SW480 (cell line): ENCODE data around the gene SLC45A3.
"Not testable (repeated sequence)": the region's sequence is repeated elsewhere in the genome, so short reads cannot be mapped to it uniquely, and the experiment has no call there.

Experiments used
- DNase-seq: peaks from one replicate; pipeline ENCODE4 v3.0.0-alpha.2; 2016; ENCODE audit warnings: low spot score

Gene SLC45A3

DNA sequence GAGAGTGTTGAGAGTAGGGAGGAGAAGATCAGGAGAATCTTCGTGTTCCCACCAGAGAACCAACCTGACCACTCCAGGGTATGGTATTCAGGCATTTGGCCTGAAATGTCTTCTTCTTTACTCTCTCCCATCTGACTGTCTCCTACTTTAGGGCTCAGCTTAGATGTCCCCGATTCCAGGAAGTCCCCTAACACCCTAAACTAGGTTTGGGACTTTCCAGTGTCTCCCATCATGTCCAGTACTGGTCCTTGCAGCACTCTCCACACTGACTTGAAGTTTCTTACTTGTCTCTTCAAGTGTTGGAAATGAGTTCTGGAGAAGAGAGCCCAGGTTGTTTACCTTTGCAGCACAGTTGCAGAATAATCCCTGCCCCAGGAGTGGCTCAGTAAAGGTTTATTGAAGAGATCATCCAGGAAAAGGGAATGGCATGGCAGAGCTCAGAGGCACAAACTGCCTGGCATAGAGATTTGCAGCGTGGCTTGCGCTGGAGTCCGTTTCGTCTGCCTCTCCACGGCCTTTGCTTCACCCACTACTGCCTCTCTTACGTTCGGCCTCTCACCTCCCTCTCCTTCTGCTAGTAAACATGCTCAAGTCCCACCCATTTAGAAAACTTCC lies 42.3 kb downstream of the SLC45A3 start:
- DNase-seq = no peak

DNA sequence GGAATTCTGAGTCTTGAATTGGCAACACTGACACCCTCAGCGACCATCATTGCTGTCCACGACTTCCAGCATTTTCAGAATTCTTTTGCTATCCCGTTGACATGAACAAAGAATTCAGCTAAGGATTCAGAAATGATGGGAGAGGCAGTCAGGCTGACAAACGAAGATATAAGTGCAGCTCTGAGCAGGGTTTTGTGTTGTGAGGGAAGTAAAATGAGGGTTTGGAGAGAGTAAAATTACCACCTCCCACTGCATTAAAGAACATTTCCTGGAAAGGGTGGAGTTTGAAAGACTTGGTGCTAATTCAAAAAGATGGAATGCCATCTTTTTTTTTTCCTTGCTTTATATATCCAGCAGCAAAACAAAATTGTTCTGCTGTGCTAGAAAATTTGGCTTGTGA lies 43.6 kb downstream of the SLC45A3 start:
- no peak for DNase-seq

DNA sequence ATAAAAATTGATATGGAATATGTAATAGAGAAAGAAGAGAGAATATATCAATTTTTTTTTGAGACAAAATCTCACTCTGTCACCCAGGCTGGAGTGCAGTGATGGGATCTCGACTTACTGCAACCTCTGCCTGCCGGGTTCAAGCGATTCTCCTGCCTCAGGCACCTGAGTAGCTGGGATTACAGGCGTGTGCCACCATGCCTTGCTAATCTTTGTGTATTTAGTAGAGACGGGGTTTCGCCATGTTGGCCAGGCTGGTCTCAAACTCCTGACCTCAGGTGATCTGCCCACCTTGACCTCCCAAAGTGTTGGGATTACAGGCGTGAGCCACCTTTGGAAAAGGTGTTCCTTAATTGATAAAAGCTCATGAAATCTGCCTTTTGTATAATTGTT lies 44.2 kb downstream of the SLC45A3 start:
- DNase-seq = not testable (repeated sequence)

DNA sequence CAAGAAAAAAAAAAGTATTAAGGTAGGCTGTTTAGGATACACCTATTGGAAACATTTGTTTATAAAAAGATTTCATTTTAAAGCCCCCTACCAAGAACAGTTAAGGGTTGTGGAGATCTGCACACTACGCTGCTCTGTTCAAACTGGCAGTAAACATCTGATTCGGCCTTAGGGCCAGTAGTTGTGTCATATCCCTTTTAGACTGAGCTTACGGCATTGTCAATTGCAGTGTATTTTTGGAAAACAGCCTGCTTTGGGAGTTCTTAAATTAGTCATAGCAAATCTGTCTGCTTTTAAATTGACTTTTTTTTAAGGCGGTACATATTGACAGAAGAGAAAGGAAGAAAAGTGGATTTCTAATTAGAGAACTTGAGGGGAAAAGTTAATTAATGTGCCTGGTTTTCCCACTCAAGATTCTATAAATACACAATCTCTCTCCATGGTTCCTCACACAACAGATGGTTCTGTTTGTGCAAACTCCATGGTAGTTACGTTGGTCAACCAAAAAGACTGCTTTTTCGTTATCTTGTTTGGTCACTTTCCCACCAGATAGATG lies 46.8 kb downstream of the SLC45A3 start:
- DNase-seq = no peak

DNA sequence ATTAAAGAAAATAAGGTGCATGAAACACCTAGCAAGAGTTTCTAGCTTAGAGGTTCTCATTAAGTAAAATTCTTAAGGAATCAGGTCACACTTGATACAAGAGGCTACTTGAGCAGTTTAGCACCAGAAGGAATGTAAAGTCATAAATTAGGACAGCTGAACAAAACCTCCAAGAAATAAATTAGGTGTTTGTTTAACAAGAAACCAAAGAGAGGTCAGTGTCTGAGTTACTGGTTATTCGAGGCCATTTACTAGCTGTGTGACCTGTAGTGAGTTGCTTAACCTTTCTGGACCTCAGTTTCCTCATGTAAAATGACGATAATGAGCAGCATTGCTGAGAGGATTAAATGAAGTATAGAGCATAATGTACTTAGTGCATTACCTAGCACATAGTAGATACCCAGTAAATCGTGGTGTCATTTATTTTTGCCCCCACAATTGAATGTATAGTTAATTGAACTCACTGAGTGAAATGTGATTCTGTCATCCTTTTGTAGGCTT lies 47.6 kb downstream of the SLC45A3 start:
- no peak for DNase-seq

DNA sequence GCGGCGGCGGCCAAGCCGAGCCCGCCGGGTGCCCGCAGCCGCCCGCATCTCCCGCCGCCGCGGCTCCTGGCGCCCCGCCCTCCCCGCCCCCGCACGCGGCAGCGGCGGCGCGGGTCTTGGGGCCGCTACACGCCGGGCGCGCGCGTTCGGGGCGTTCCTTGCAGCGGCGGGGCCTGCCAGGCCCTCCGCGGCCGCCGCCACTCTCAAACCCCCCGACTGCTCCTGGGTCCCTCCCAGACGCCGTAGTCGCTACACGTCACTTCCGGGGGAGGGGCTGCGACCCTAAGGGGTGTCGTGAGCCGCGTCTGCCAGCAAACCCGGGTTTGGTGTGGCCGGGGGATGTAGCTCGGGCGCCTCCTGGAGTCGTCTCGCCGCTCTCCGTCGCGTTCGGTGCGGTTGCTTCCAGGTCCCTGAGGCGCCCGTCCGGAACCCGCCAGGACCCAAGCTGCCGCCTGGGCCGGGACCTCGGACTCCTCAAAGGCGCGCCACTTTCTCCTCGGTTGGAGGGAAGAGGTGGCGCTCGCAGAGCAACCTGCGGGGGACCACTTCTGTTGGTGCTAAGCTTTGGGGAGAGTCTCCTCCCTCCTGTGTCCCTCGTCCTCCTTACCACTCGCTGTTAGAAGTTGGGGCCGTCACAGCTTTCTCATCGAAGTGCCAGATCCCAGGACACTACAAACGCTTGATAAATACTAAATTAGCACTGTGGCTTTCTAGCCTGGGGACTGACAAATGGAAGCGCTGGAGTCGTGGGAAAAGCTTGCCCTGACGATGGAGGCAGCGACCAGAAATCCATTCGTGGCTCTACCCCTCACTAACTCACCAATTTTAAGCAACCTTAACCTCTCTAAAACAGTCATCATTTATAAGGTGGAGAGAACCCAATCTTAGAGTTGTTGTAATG lies 48.3 kb downstream of the SLC45A3 start, which contains the start of gene ELK4:
Gene ELK4 (minus strand): TSS at position 244 of the 901 bp plus-strand sequence. CDS start 8,129 bp downstream, outside the sequence.
- peak; percentile 96 for DNase-seq

DNA sequence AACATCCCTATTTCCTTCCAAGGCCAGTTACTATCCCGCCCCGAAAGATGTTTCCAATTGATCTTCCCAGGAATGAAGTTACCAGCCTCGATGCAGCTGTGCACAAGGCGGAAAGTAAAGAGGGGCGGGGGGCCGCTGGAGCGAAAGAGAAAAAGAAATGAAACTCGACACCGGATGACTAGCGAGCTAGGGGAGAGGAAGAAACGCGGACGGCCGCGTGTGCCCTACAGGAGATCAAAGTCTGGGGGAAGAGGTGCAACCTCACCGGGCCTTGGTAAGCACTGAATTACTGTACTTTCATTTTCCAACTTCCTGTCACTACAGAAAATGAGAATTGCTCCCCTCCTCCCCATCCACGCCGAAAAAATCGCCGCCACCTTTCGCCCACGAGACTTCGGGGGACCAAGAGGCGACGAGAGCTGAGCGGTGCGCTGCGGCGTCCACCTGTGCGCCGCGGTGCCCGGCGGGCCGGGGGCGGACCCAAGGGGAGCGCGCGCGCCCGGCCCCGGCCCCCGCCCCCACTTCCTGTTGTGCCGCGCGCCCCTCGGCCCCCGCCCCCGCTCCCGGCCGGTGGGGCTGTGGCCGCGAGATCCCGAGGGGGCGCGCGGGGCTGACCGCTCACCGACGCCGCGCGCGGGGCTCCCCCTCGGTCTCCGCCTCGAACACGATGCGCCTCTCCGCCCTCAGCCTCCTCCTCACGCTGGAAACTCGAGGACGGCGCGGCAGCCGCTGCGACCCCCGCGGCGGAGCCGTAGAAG lies 49.1 kb downstream of the SLC45A3 start:
- DNase-seq = peak; percentile 96

DNA sequence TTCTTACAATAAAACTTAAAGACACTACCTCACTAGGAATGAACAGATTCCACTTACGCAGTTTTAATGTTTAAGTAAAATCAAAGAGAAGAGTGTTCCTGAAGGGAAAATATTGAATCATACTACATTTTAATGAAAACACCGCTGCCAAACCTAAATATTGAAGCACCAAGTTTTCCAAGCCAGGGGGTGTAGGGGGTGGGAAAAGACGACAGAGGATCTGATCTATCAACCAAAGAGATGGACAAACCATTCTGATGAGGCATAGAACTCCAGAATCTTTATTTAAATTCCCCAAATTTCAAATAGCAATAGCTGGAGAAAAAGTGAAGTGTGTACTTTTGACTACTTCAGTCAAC lies 49.7 kb downstream of the SLC45A3 start:
- no peak for DNase-seq

DNA sequence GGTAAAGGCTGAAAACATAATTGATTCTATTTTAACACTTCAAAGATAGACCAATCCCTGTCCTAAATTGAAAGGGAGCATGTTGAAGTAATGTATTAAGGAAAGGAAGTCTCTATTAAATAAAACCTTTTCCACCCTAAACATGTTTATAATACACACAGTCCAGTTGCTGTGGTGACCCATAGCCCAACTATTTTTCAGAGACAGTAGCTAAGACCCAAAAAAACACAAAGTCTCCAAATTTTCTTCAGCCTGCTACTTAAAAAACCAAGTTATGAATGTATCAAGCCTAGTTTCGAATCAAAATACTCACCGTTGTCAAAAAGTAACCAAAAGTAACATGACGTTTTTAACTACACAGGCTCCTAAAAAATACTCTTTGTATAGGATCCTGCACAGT lies 50.1 kb downstream of the SLC45A3 start:
- no peak for DNase-seq

DNA sequence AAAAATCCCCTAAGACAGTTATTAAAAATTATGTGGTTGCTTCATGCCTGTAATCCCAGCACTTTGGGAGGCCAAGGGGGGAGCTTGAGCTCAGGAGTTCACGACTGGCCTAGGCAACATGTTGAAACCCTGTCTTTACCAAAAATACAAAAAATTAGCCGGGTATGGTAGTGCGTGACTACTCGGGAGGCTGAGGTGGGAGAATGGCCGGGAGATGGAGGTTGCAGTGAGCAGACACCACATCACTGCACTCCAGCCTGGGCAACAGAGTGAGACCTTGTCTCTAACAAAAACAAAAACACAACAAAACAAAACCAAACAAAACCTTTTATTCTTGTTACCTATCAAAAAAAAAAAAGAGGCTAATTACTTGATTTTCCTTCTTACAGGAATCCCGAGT lies 50.6 kb downstream of the SLC45A3 start:
- DNase-seq = no peak

DNA sequence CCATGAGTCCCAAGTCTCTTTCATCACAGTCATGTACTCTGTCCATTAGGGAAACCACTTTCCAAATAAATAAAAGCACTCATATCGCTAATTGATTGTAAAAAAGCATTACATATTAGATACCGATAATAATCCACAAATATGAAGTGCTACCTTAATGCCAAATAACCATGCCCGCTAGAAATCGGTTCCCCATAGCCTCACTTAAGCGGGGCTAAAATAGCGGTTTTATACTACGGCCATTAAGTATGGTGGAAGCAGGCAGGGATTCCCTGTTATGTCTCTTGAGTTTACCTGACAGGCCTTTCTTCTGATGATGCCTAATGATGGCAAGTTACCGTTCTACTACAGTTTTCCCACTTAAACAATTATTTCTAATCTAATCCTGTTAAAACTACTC lies 52.4 kb downstream of the SLC45A3 start:
- DNase-seq = no peak

DNA sequence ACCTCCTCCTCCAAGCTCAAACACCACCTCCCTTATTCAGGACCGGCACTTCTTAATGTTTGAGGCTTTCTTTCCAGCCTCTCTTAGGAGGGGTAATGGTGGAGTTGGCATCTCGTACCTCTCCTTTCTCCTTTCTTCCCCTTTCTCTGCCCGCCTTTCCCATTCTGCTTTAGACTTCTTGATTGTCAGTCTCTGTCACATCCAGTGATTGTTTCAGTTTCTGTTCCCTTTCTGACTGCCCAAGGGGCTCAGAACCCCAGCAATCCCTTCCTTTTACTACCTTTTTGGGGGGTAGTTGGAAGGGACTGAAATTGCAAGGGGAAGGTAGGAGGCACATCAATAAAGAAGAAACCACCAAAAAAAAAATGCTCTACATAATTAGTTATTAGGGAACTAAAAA lies 54.1 kb downstream of the SLC45A3 start:
- DNase-seq = no peak

DNA sequence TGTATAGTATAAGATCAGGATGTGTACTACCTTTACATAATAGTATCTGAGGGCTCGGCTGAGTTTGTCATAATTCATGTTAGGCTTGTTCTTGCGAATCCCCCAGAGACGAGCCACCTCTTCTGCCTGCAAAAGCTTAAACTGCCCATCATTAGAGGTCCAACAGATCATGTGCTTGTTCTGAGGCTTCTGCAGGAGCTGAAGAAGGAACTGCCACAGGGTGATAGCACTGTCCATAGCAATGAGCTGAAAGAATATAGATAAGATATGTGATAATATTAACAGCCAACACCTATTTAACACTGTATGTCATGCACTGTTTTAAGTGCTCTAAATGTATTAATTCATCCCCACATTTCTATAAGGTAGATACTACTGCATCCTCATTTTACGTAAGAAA lies 56.7 kb downstream of the SLC45A3 start:
- DNase-seq = no peak

DNA sequence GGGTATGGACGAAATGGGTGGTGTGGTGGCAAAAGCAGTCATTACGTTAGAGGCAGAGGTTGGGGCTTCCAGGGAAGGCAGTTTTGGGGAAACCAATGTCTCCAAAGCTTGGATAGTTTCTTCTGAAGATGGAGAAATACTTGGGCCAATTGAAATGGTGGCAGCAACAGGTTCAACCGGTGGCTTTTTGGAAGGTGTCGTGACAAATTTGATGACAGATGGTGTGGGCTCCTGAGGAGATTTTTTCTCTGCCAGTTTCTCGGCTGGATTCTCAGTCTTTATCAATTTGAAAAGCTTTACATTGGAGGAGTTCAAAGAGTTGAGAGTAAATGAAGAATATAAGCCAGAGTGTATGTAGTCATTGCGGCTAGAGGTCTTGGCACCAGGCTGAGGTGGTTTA lies 60.0 kb downstream of the SLC45A3 start:
- DNase-seq = no peak

DNA sequence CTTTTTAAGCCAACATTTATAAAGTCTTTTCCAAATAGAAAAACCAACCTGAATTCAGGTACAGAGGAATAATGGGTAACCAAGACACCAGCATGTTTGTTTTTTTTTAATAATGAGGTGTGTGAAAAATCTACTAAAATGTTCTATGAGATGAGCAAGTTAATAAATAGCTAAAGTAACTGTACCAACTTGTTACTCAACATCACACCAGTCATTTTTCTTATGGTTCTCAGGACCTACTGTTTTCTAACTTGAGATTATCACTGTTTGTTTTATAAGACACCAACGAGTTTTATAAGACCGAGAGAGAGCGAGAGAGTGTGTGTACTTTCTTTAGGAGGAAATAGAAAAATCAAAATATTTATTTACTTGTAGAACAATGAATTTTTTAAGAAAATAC lies 60.9 kb downstream of the SLC45A3 start:
- no peak for DNase-seq

DNA sequence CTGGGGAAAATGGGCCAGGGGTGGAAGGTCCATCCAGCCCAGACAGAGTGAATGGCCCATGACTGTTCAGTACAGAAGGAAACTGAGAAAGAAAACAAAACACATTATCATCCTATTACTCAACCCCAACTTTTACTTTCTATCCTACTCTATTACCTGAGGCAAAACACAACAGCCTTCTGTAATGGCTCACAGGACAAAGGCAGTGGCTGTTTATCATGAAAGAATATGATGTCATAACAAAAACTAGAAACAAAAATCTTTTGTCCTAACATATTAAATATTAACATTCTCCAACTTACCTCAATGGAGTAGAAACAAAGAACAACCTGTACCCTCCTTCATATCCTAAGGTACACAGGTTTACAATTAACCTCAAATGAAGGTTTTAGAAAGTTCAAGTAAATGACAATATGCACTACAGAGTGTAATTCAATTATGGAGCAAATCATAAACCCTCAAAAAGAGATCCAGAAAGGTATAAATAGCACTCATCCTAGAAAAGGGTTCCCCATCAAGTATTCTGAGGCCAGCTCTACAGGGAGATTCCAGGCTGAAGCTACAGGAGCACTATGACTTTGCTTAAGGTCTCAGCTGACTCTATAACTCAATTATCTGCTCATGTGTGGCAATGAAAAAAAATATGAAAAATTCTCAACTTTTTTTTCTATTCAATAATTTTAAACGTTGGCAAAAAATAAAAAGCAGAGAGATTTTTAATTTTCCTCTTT lies 63.6 kb downstream of the SLC45A3 start:
- no peak for DNase-seq

DNA sequence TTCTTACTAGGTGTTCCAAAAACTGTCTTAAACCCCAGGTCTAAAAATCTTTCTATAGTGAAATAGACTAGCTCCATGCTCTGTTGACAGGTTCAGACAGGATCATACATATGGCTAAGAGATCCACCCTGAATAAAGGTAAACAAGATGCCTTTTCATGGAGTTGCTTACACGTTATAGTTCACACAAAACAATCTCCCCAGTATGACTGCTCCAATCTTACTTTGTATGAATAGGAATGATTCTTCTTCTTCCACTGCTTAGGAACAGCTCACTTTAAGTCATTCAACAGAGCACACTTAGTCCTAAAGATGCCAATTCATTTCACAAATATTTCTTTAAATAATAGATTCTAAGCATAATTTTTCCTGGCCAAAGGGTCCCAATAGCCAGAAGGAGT lies 64.5 kb downstream of the SLC45A3 start:
- no peak for DNase-seq

DNA sequence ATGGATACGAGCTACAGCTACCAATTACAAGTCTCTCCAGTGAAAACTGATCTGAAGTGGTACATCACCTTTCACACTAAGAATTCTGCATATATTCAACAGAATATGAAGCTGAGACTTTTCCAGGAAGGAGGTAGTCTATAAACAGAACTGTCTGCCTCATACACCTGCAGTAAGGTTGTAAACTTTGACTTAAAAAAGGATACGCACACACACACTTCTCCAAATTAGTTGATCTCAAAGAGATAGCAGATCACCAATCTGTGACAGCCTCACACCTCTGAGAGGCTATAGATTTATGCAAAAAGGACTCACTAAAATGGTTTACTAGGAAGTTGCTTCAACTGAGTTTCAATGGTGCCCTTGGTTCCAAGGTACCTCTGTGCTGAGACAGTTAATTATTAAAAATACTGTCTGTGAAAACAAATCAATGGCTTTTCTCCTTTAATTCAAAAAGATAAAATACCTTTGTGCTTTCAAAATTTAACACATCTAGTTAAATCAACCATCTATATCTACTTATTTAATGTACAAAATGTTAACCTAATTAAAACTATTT lies 66.4 kb downstream of the SLC45A3 start:
- no peak for DNase-seq

DNA sequence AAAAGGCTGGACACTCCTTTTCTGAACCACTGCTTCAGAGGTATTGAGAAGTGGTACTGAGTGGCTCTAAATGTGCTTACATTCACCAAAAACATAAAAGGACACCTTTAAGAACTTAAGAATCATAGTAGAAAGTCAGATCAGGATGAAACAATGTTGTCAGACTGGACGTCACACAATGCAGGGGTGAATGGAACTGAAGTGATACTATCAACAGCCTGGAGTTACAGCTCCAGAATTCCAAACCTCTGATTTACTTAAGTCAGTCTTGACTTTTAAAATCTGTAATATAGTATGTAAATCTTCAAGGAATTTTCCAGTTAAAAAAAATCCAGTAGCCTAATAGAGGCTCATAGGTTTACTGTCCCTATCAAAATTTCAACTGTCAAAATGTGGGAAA lies 67.8 kb downstream of the SLC45A3 start:
- no peak for DNase-seq

DNA sequence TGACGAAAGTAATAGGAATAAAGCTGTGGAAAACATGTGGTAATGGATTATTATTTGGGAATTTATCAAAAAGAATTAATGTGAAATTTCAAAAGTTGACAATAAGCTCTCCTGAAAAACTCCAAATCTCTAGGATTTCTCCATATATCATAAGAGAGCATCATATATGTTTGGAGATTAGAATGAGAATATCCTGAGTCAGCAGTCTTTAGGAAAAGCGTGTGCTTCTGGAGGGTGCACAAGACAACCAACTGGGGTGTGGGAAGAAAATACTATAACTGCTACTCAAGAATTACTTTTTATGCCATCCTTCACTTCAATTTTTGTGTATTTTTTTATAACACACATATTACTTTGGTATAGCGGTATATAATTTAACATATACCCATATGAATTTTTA lies 68.2 kb downstream of the SLC45A3 start:
- no peak for DNase-seq

DNA sequence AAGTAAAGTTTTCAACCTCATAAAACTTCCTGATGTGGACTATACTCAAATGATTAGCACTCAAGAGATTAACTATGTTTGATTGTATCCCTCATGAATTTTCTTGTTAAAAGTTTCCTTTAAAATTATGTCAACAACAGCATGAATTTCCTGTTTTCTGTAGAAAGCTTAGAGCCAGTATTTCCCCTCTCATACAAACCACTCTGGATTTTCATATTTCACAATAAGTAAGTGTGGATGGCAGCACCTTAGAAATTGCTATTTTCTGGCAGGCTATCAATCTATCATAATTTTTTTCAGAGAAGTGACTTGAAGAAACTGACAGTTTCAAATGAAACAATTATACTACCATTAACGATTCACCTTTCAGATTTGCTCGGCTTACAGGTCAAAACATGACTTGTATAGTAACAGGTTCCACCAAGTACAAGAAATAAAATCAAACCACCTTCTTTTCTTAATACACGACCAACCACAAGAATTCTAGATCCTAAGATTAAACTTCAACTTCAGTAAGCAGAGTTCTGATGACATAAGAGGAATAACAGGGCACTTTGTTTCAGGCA lies 69.3 kb downstream of the SLC45A3 start:
- DNase-seq = no peak
